ENCODE data around the gene WNK3.
"Not testable (repeated sequence)": the region's sequence is repeated elsewhere in the genome, so short reads cannot be mapped to it uniquely, and the experiment has no call there.

WNK3 gene

DNA sequence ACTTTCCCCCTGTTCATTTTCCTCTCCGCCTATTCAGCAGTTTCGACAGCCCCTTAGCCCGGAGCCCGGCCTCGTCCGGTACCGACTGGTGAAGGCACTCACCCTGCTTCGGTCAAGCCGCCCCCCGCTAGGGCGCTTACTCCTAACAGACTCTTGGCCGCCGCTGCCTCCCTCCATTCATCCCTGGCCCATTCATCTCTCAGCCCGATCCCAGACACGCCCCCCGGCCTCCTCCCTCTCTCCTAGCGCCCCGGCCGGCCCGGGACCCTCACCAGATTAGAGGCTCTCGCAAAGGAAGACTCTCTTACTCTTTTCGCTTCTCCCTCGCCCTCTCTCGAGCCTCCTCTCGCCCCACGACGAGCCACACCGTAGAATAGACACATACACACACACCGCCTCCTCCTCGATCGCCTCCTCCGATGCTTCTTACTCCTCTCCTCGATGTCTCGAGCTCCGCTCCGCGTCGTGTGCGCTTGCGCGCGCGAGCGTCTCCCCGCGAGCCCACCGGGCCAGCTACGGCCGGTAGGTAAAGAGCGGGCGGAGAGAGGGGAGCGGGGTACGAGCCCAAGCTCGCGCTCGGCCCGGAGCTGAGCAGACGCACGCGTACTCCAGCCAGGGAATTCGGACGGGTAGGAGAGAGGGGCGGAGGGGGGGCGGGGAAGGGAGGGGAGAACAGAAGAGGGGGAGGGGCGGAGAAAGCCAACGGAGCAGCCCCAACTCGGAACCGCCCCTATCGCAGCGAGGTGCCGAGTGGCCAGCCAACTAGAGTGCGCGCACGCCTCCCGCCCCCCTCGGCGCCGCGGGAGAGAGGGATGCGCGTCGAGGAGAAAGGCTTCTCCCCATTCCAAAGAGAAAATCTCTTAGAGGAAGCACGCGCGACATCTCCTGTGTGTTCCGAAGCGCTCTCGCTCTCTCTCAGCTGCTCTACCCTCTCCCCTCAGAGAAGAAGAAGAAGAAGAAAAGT, at the start of gene WNK3:
Gene WNK3 (minus strand): TSS at position 633 of the 964 bp plus-strand sequence.
- Histone ChIP-seq H3K27me3 (replicated peaks) (no peaks in the 10 kb centered on the region), H3K27ac (peak within 1 kb of the TSS; percentile 34), H3K36me3 (replicated peaks) (no peaks in the 10 kb centered on the region), H3K4me3 (ENCODE audit: low read depth, low read length) (peak within 1 kb of the TSS; percentile 61)
- in situ Hi-C loops (cut with HindIII; ENCODE audit: low pct_ligation_motif_present, low sequenced_read_pairs) = no loop called here
- TF ChIP-seq, protein P1, sequence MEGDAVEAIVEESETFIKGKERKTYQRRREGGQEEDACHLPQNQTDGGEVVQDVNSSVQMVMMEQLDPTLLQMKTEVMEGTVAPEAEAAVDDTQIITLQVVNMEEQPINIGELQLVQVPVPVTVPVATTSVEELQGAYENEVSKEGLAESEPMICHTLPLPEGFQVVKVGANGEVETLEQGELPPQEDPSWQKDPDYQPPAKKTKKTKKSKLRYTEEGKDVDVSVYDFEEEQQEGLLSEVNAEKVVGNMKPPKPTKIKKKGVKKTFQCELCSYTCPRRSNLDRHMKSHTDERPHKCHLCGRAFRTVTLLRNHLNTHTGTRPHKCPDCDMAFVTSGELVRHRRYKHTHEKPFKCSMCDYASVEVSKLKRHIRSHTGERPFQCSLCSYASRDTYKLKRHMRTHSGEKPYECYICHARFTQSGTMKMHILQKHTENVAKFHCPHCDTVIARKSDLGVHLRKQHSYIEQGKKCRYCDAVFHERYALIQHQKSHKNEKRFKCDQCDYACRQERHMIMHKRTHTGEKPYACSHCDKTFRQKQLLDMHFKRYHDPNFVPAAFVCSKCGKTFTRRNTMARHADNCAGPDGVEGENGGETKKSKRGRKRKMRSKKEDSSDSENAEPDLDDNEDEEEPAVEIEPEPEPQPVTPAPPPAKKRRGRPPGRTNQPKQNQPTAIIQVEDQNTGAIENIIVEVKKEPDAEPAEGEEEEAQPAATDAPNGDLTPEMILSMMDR (IDR thresholded peaks at IDR 0.05; ENCODE audit: low read depth, low read length, missing control alignments) = no peak
- peak; percentile 67 for DNase-seq

DNA sequence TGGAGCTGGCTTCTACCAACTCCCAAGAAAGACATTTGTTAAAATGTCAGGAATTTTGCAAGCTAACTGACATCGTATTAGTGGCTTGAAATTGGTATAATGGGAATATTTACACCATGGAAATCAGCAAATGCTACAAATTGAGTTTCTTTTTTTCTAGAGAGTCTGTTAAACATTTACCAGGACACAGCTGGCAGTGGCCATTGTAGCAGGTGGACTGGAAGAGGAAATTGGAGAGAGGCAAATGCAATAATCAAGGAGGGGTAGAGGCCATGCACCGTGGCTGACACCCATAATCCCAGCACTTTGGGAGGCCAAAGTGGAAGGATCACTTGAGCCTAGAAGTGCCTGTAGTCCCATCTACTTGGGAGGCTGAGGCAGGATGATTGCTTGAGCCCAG, 49.4 kb upstream of the WNK3 start:
- TF ChIP-seq, protein P1 (IDR thresholded peaks at IDR 0.05; ENCODE audit: low read depth, low read length, missing control alignments) = no peak
- Histone ChIP-seq H3K36me3 (replicated peaks) (no peaks in the 10 kb centered on the region), H3K27me3 (replicated peaks) (no peaks in the 10 kb centered on the region), H3K4me3 (ENCODE audit: low read depth, low read length) (no peak overlapping the region), H3K27ac (no peak overlapping the region)
- in situ Hi-C loops (cut with HindIII; ENCODE audit: low pct_ligation_motif_present, low sequenced_read_pairs) = no loop called here
- no peak for DNase-seq

DNA sequence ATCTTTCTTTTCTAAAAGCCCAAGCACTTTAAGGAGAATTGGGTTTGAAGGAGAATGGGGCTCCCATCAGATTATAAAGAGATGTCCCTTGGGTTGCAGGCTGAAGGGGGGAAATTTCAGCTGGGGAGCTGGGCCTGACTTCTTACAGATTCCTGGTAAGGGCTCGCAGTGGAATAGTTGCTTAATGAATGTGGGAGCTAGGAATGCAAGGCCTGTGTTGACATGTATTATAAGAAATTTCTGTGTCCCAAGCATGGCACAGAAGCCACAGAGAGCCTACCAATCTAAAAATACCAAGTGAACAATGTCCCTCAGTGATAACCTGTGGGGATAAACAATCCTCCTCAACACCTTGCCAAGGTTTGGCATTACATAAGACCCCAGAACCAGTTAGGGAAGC, 39.3 kb upstream of the WNK3 start:
- no peaks in the 10 kb centered on the region for H3K36me3 ChIP-seq (replicated peaks)
- no peaks in the 10 kb centered on the region for H3K27me3 ChIP-seq (replicated peaks)
- in situ Hi-C loops (cut with HindIII; ENCODE audit: low pct_ligation_motif_present, low sequenced_read_pairs) = no loop called here
- TF ChIP-seq, protein P1 (IDR thresholded peaks at IDR 0.05; ENCODE audit: low read depth, low read length, missing control alignments) = no peak
- H3K27ac ChIP-seq = no peak overlapping the region
- DNase-seq = no peak
- H3K4me3 ChIP-seq (ENCODE audit: low read depth, low read length) = no peak overlapping the region

DNA sequence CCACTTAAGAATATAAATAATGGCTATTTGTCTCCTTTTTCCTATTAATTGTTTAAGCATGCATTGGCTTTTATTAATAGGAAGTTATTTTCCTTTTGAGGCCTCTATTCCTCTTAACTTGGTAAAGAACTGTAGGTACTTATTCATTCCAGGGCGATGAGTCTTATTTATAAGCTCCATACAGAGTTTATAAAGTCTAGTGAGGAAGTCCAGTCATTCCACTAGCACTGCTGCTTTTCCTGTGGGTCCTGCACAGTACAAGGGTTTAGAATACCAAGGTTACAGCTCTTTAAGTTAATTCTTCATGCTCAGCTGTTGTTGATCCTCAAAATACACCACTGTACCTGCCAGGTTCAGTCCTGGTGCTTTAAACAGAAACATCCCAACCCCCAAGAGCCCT, 28.5 kb upstream of the WNK3 start:
- Histone ChIP-seq H3K4me3 (ENCODE audit: low read depth, low read length) (no peak overlapping the region), H3K27me3 (replicated peaks) (no peaks in the 10 kb centered on the region), H3K36me3 (replicated peaks) (no peaks in the 10 kb centered on the region), H3K27ac (no peak overlapping the region)
- in situ Hi-C loops (cut with HindIII; ENCODE audit: low pct_ligation_motif_present, low sequenced_read_pairs) = no loop called here
- peak; percentile 5 for DNase-seq
- TF ChIP-seq, protein P1 (IDR thresholded peaks at IDR 0.05; ENCODE audit: low read depth, low read length, missing control alignments) = no peak

DNA sequence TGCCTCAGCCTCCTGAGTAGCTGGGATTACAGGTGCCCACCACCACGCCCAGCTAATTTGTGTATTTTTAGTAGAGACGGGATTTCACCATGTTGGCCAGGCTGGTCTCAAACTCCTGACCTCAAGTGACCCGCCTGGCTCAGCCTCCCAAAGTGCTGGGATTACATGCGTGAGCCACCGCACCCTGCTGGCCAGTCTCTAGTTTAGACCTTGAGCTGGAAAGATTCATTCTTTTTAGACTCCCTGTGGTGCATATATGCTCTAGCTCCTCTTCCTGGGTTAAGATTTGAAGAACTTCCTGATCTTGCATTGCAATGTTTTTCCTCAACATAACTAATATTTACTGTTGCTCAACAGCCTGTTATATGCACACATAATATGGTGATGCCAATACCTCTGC, 26.8 kb upstream of the WNK3 start:
- H3K36me3 ChIP-seq (replicated peaks); H3K27ac ChIP-seq; H3K4me3 ChIP-seq (ENCODE audit: low read depth, low read length); in situ Hi-C loops (cut with HindIII; ENCODE audit: low pct_ligation_motif_present, low sequenced_read_pairs); DNase-seq; H3K27me3 ChIP-seq (replicated peaks): not testable (repeated sequence)

DNA sequence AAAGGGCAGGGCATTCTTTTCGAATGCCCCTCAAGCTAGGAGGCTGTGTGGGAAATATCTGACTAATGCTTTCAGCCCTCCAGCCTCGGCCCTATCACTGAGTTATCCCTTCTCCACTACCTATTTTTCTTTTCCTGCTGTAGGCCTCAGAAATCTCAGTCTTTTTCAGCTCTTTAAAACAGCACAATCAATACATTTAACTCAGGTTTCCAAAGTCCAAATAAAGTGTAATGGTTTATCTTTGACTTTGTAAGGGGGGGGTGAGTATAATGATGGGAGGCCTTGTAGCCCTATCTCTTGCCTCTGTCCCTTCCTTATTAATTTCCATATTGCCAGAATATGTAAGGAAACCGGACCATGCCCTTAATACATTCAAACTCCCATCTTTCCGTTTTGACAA, 1.6 kb upstream of the WNK3 start:
- H3K27ac ChIP-seq = no peak overlapping the region
- H3K4me3 ChIP-seq (ENCODE audit: low read depth, low read length) = peak overlapping the region; percentile 61
- H3K27me3 ChIP-seq (replicated peaks) = no peaks in the 10 kb centered on the region
- in situ Hi-C loops (cut with HindIII; ENCODE audit: low pct_ligation_motif_present, low sequenced_read_pairs) = no loop called here
- DNase-seq = no peak
- TF ChIP-seq, protein P1 (IDR thresholded peaks at IDR 0.05; ENCODE audit: low read depth, low read length, missing control alignments) = no peak
- no peaks in the 10 kb centered on the region for H3K36me3 ChIP-seq (replicated peaks)
